Thyroid gland (tissue), 4 donors: ENCODE measurements around the gene LAMB1. TPM values are rescaled to one million over a fixed set of nuclear protein-coding genes. Genes with fewer than 3 reads are reported as not detected.
"Not testable (repeated sequence)": the region's sequence is repeated elsewhere in the genome, so short reads cannot be mapped to it uniquely, and the experiment has no call there.

ENCODE experiments used
- DNase-seq, 2 donors: peaks; one replicate each; pipeline ENCODE4 v3.0.0-alpha.2; 2019
- H3K27ac ChIP-seq, 3 donors: fragments of 200-600 bp; sonication (generic); 1 replicate in 2 of 3; 2 replicates in 1 of 3; pipeline ENCODE4 v1.5.1; 2016 to 2019; ENCODE audit warnings: mild to moderate bottlenecking in 1 of 3, moderate library complexity in 1 of 3
- H3K27me3 ChIP-seq: fragments of 200-600 bp; sonication (generic); one replicate; pipeline ENCODE4 v1.5.1; 2019
- H3K36me3 ChIP-seq, 2 donors: fragments of 200-600 bp; sonication (generic); one replicate each; pipeline ENCODE4 v1.5.1; 2016 to 2019
- H3K4me1 ChIP-seq, 2 donors: fragments of 200-600 bp; sonication (generic); one replicate each; pipeline ENCODE4 v1.5.1; 2017 to 2019
- H3K4me3 ChIP-seq, 3 donors: fragments of 200-600 bp; sonication (generic); replicated peaks in 1 of 3; 1 replicate in 2 of 3; 2 replicates in 1 of 3; pipeline ENCODE4 v1.5.1; 2016; ENCODE audit warnings: mild to moderate bottlenecking in 1 of 3
- H3K9me3 ChIP-seq: fragments of 200-600 bp; sonication (generic); one replicate; pipeline ENCODE4 v1.5.1; 2017
- POLR2A ChIP-seq, 2 donors: fragments of 450-650 bp; IDR thresholded peaks; one replicate each; pipeline ENCODE4 v1.6.1; 2017; ENCODE audit warnings: antibody characterized with exemption in 2 of 2, mild to moderate bottlenecking in 2 of 2, moderate library complexity in 1 of 2
- WGBS, 2 donors: methylation state at CpG; one replicate each; pipeline ENCODE4 v1.1.5; 2017; 5-methylcytosine and 5-hydroxymethylcytosine counted together
- intact Hi-C: fragments of 100-400 bp; cut with DNase I; formaldehyde crosslinking; loops from one replicate; pipeline ENCODE4 v1.15.1; 2023
- total RNA-seq, 4 donors: library from RNA; depleted of rRNA; stranded (reverse); fragments of >200 nt; gene quantifications; one replicate each; pipeline ENCODE4 v1.2.3, GENCODE V29; 2016
- TF ChIP-seq, protein P1 (sequence below), 6 experiments: fragments of 200-600 bp in 3 of 6; fragments of 450-650 bp in 3 of 6; sonication (generic) in 3 of 6; IDR thresholded peaks; one replicate each; pipeline ENCODE4 v1.5.1; 2016 to 2019; ENCODE audit warnings: antibody characterized with exemption in 6 of 6, mild to moderate bottlenecking in 2 of 6, inconsistent platforms in 1 of 6, moderate library complexity in 1 of 6

LAMB1 gene
- total RNA-seq, 4 donors from 2014 or later = 103 to 112 (median 106) TPM

DNA sequence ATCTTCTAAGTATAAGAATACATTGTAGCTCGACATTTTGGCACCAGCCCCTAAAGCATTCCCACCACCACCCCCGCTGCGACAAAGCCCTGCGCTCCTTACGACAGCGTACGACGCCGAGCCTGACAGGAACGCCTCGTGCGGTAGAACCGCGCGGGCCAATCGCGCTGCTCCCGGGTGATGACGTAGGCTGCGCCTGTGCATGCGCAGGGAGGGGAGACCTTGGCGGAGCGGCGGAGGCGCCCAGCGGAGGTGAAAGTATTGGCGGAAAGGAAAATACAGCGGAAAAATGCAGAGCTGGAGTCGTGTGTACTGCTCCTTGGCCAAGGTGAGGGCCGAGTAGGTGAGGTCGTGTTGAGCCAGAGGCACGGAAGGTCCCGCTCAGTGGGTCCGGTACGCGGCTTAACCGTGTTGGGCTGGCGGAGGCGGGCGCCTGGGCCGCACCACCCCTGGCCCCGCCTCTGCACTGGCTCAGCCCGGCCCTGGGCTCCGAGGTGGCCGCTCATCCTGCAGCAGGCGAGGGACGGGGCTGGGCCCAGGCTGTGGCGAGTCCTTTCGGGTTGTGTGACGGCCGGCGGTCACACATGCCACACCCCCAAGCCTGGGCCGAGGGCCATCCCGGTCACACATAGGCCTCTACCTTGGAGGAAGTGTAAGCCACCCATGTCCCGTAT lies 111.9 kb downstream of the LAMB1 start, which contains the start of gene DLD:
Gene DLD, plus strand, starts transcription at position 222 of the 674 bp plus-strand sequence. Its CDS starts 68 bp downstream, at position 290.
- peak; percentile 91 to 93 for DNase-seq
- intact Hi-C loops = no loop called here
- WGBS, 2 donors = 0% methylated on average over 51 to 53 of the region's 55 CpGs
- H3K4me1 ChIP-seq = peaks cover 17 to 21% of the 10 kb centered on the region in 2 donors
- H3K27ac ChIP-seq = peak within 1 kb of the TSS; percentile 86 to 88 (median 86)
- no peaks in the 10 kb centered on the region for H3K9me3 ChIP-seq
- H3K4me3 ChIP-seq = peak within 1 kb of the TSS; percentile 31 to 61 (median 46)
- no peaks in the 10 kb centered on the region for H3K27me3 ChIP-seq
- TF ChIP-seq, protein P1, sequence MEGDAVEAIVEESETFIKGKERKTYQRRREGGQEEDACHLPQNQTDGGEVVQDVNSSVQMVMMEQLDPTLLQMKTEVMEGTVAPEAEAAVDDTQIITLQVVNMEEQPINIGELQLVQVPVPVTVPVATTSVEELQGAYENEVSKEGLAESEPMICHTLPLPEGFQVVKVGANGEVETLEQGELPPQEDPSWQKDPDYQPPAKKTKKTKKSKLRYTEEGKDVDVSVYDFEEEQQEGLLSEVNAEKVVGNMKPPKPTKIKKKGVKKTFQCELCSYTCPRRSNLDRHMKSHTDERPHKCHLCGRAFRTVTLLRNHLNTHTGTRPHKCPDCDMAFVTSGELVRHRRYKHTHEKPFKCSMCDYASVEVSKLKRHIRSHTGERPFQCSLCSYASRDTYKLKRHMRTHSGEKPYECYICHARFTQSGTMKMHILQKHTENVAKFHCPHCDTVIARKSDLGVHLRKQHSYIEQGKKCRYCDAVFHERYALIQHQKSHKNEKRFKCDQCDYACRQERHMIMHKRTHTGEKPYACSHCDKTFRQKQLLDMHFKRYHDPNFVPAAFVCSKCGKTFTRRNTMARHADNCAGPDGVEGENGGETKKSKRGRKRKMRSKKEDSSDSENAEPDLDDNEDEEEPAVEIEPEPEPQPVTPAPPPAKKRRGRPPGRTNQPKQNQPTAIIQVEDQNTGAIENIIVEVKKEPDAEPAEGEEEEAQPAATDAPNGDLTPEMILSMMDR (IDR thresholded peaks at IDR 0.05) = peak in 2 of 6 experiments; percentile 12 to 27
- TF ChIP-seq POLR2A (IDR thresholded peaks at IDR 0.05) = peak in 1 of 2 donors; percentile 89
- H3K36me3 ChIP-seq = peaks cover 0 to 4% of the 10 kb centered on the region in 2 donors

GRCh38 chr7:107890493-107890961 lies 112.4 kb downstream of the LAMB1 start:
- Histone ChIP-seq H3K4me3 (peak overlapping the region; percentile 31 to 61 (median 46)), H3K27me3 (no peaks in the 10 kb centered on the region), H3K27ac (peak overlapping the region; percentile 86 to 88 (median 86)), H3K36me3 (peaks cover 0 to 4% of the 10 kb centered on the region in 2 donors), H3K9me3 (no peaks in the 10 kb centered on the region), H3K4me1 (peaks cover 17 to 21% of the 10 kb centered on the region in 2 donors)
- WGBS, 2 donors = 18% methylated on average over 7 of the region's 7 CpGs
- no peak for TF ChIP-seq POLR2A (IDR thresholded peaks at IDR 0.05)
- TF ChIP-seq, protein P1 (IDR thresholded peaks at IDR 0.05) = no peak
- intact Hi-C loops = no loop called here
- DNase-seq = no peak

DNA sequence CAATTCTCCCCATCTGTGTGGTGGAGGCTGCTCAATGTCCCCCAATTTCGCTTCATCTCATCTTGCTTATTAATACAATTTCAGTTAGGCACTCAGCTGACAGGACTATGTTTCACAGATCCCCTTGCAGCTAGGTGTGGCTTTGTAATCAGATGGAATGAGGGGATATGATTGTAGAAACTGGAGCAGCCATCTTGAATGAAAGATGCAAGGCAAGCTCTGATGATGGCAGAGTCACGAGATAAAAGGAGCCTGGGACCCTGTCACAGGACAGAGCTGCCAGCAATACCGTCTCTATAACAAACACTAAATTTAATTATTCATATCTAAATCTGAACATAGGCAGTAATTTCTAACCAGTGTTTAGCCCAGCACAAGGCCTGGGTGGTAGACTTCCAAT lies 113.0 kb downstream of the LAMB1 start:
- intact Hi-C loops = no loop called here
- Histone ChIP-seq H3K36me3 (peaks cover 0 to 4% of the 10 kb centered on the region in 2 donors), H3K27me3 (no peaks in the 10 kb centered on the region), H3K9me3 (no peaks in the 10 kb centered on the region), H3K4me1 (peaks cover 17 to 21% of the 10 kb centered on the region in 2 donors), H3K27ac (no peak overlapping the region), H3K4me3 (no peak overlapping the region)
- DNase-seq = no peak
- 58 to 89% methylated on average over 3 of the region's 3 CpGs for WGBS, 2 donors
- TF ChIP-seq POLR2A (IDR thresholded peaks at IDR 0.05) = no peak
- TF ChIP-seq, protein P1 (IDR thresholded peaks at IDR 0.05) = no peak

GRCh38 chr7:107887827-107888226 lies 115.1 kb downstream of the LAMB1 start:
- H3K27me3 ChIP-seq, intact Hi-C loops, H3K36me3 ChIP-seq, DNase-seq, H3K9me3 ChIP-seq, H3K4me3 ChIP-seq, H3K27ac ChIP-seq: not testable (repeated sequence)
- H3K4me1 ChIP-seq = peaks cover 11 to 12% of the 10 kb centered on the region in 2 donors
- 93 to 96% methylated on average over 13 to 21 of the region's 22 CpGs for WGBS, 2 donors

- intact Hi-C loops = no loop called here
- no peak overlapping the region for H3K4me3 ChIP-seq
- no peaks in the 10 kb centered on the region for H3K4me1 ChIP-seq
- DNase-seq = no peak
- no peaks in the 10 kb centered on the region for H3K27me3 ChIP-seq
- no peak overlapping the region for H3K27ac ChIP-seq
- TF ChIP-seq POLR2A (IDR thresholded peaks at IDR 0.05) = no peak
- TF ChIP-seq, protein P1 (IDR thresholded peaks at IDR 0.05) = no peak
- WGBS, 2 donors = 75% methylated on average over 6 of the region's 6 CpGs
- no peaks in the 10 kb centered on the region for H3K36me3 ChIP-seq
- no peaks in the 10 kb centered on the region for H3K9me3 ChIP-seq
These were observed 118.7 kb downstream of the LAMB1 start for GRCh38 chr7:107884066-107884818.
